ENCODE results near the gene HS6ST3.

HS6ST3 gene

GRCh38 chr13:96677029-96677428 is 587.1 kb downstream of the HS6ST3 start:
- no peak for DNase-seq

GRCh38 chr13:96678801-96679200 is 588.9 kb downstream of the HS6ST3 start:
- DNase-seq = no peak

GRCh38 chr13:96680898-96681297 is 591.0 kb downstream of the HS6ST3 start:
- DNase-seq = no peak

- no peak for DNase-seq
Measured at GRCh38 chr13:96681766-96682165, 591.9 kb downstream of the HS6ST3 start.

GRCh38 chr13:96684469-96684868 is 594.6 kb downstream of the HS6ST3 start:
- no peak for DNase-seq

- no peak for DNase-seq
Measured at GRCh38 chr13:96684907-96685306, 595.0 kb downstream of the HS6ST3 start.

GRCh38 chr13:96686286-96686685 is 596.4 kb downstream of the HS6ST3 start:
- no peak for DNase-seq

- no peak for DNase-seq
Measured at GRCh38 chr13:96687191-96687590, 597.3 kb downstream of the HS6ST3 start.

- no peak for DNase-seq
Measured at GRCh38 chr13:96690998-96691397, 601.1 kb downstream of the HS6ST3 start.

GRCh38 chr13:96696389-96696900 is 606.5 kb downstream of the HS6ST3 start:
- no peak for DNase-seq

- no peak for DNase-seq
Measured at GRCh38 chr13:96700657-96701056, 610.8 kb downstream of the HS6ST3 start.

- DNase-seq = no peak
Measured at GRCh38 chr13:96707146-96707545, 617.2 kb downstream of the HS6ST3 start.

- no peak for DNase-seq
Measured at GRCh38 chr13:96710166-96710862, 620.4 kb downstream of the HS6ST3 start.

- DNase-seq = no peak
Measured at GRCh38 chr13:96720446-96720845, 630.5 kb downstream of the HS6ST3 start.

GRCh38 chr13:96726651-96727050 is 636.7 kb downstream of the HS6ST3 start:
- no peak for DNase-seq

- DNase-seq = no peak
Measured at GRCh38 chr13:96728463-96728862, 638.6 kb downstream of the HS6ST3 start.

- DNase-seq = no peak
Measured at GRCh38 chr13:96730676-96731075, 640.8 kb downstream of the HS6ST3 start.

GRCh38 chr13:96734499-96734898 is 644.6 kb downstream of the HS6ST3 start:
- no peak for DNase-seq

- DNase-seq = no peak
Measured at GRCh38 chr13:96741779-96742178, 651.9 kb downstream of the HS6ST3 start.

- DNase-seq = no peak
Measured at GRCh38 chr13:96743296-96744089, 653.6 kb downstream of the HS6ST3 start.

GRCh38 chr13:96744367-96745331 is 654.7 kb downstream of the HS6ST3 start:
- DNase-seq = no peak

GRCh38 chr13:96746886-96747285 is 657.0 kb downstream of the HS6ST3 start:
- DNase-seq = no peak

- DNase-seq = no peak
Measured at GRCh38 chr13:96749825-96750224, 659.9 kb downstream of the HS6ST3 start.

Measured in NCI-H510A (cell line).